ENCODE data around the gene LACTB. TPM values are rescaled to one million over a fixed set of nuclear protein-coding genes. Genes with fewer than 3 reads are reported as not detected.
A peak's percentile ranks its signal among the peaks of the same experiment; 100 is the strongest.

LACTB gene
- total RNA-seq, 4 donors from 2014 or later: 35.4 to 41.1 (median 38.6) TPM

GRCh38 chr15:63079947-63080626 is 41.6 kb upstream of the LACTB start:
- Histone ChIP-seq H3K27me3 (no peaks in the 10 kb centered on the region), H3K9me3 (no peaks in the 10 kb centered on the region), H3K4me3 (no peak overlapping the region), H3K27ac (peak overlapping the region; percentile 15 to 73 (median 60)), H3K4me1 (peaks cover 12 to 15% of the 10 kb centered on the region in 2 donors), H3K36me3 (no peaks in the 10 kb centered on the region)
- peak; percentile 42 to 60 for DNase-seq
- in situ Hi-C loops (cut with MboI; ENCODE audit: low sequenced_read_pairs in 4 of 4) (no loop called here), intact Hi-C loops (cut with DNase I; ENCODE audit: low total_unique reads) (no loop called here)
- TF ChIP-seq CTCF (IDR thresholded peaks at IDR 0.05 in 4 of 5, conservative IDR thresholded peaks at IDR 0.05 in 1 of 5) (no peak), POLR2A (IDR thresholded peaks at IDR 0.05) (no peak)
- peak; percentile 91 to 93 for ATAC-seq

GRCh38 chr15:63080634-63081250 is 40.9 kb upstream of the LACTB start:
- no peak for TF ChIP-seq POLR2A (IDR thresholded peaks at IDR 0.05)
- TF ChIP-seq CTCF (IDR thresholded peaks at IDR 0.05 in 4 of 5, conservative IDR thresholded peaks at IDR 0.05 in 1 of 5): no peak
- H3K27ac ChIP-seq: peak overlapping the region; percentile 15 to 73 (median 60)
- in situ Hi-C loops (cut with MboI; ENCODE audit: low sequenced_read_pairs in 4 of 4): no loop called here
- H3K9me3 ChIP-seq: no peaks in the 10 kb centered on the region
- H3K4me3 ChIP-seq: no peak overlapping the region
- ATAC-seq (peak; percentile 88), DNase-seq (peak; percentile 30 to 69)
- H3K27me3 ChIP-seq: no peaks in the 10 kb centered on the region
- H3K4me1 ChIP-seq: peaks cover 12 to 15% of the 10 kb centered on the region in 2 donors
- no peaks in the 10 kb centered on the region for H3K36me3 ChIP-seq
- intact Hi-C loops (cut with DNase I; ENCODE audit: low total_unique reads): no loop called here

- H3K36me3 ChIP-seq: no peaks in the 10 kb centered on the region
- H3K27me3 ChIP-seq: no peaks in the 10 kb centered on the region
- no peaks in the 10 kb centered on the region for H3K9me3 ChIP-seq
- H3K4me1 ChIP-seq: peaks cover 12 to 15% of the 10 kb centered on the region in 2 donors
- TF ChIP-seq CTCF (IDR thresholded peaks at IDR 0.05 in 4 of 5, conservative IDR thresholded peaks at IDR 0.05 in 1 of 5): no peak
- no peak for TF ChIP-seq POLR2A (IDR thresholded peaks at IDR 0.05)
- intact Hi-C loops (cut with DNase I; ENCODE audit: low total_unique reads): no loop called here
- H3K27ac ChIP-seq: no peak overlapping the region
- DNase-seq (no peak), ATAC-seq (no peak)
- in situ Hi-C loops (cut with MboI; ENCODE audit: low sequenced_read_pairs in 4 of 4): no loop called here
- H3K4me3 ChIP-seq: no peak overlapping the region
These were observed 39.3 kb upstream of the LACTB start for GRCh38 chr15:63082366-63082765.

GRCh38 chr15:63083044-63083443 is 38.6 kb upstream of the LACTB start:
- DNase-seq: no peak
- no peak for ATAC-seq
- Histone ChIP-seq H3K27ac (no peak overlapping the region), H3K4me3 (no peak overlapping the region), H3K9me3 (no peaks in the 10 kb centered on the region), H3K4me1 (peaks cover 9 to 15% of the 10 kb centered on the region in 2 donors), H3K27me3 (no peaks in the 10 kb centered on the region), H3K36me3 (no peaks in the 10 kb centered on the region)
- in situ Hi-C loops (cut with MboI; ENCODE audit: low sequenced_read_pairs in 4 of 4) (no loop called here), intact Hi-C loops (cut with DNase I; ENCODE audit: low total_unique reads) (no loop called here)
- TF ChIP-seq POLR2A (IDR thresholded peaks at IDR 0.05) (no peak), CTCF (IDR thresholded peaks at IDR 0.05 in 4 of 5, conservative IDR thresholded peaks at IDR 0.05 in 1 of 5) (no peak)
